GM12892 (cell line): Measurements from ENCODE around the gene ZBTB39.

Source experiments
- DNase-seq: peaks from one replicate; pipeline ENCODE4 v3.0.0; 2011; ENCODE audit not compliant: insufficient read length
- FAIRE-seq: peaks from 2 replicates; lab custom pipeline; 2011; peaks lifted over from hg19 to GRCh38; lab: Jason Lieb, UNC
- POLR2A ChIP-seq: IDR thresholded peaks from 2 replicates; pipeline ENCODE4 v1.6.1; 2011; ENCODE audit warnings: low read depth, low read length, control low read depth
- POLR2AphosphoS5 ChIP-seq: IDR thresholded peaks from 2 replicates; pipeline ENCODE4 v1.6.1; 2011; ENCODE audit warnings: low read depth, low read length, control low read depth
- TAF1 ChIP-seq: IDR thresholded peaks from 2 replicates; pipeline ENCODE4 v1.6.1; 2011; ENCODE audit warnings: low read depth, mild to moderate bottlenecking, control low read depth, low read length, borderline replicate concordance

The ZBTB39 gene

DNA sequence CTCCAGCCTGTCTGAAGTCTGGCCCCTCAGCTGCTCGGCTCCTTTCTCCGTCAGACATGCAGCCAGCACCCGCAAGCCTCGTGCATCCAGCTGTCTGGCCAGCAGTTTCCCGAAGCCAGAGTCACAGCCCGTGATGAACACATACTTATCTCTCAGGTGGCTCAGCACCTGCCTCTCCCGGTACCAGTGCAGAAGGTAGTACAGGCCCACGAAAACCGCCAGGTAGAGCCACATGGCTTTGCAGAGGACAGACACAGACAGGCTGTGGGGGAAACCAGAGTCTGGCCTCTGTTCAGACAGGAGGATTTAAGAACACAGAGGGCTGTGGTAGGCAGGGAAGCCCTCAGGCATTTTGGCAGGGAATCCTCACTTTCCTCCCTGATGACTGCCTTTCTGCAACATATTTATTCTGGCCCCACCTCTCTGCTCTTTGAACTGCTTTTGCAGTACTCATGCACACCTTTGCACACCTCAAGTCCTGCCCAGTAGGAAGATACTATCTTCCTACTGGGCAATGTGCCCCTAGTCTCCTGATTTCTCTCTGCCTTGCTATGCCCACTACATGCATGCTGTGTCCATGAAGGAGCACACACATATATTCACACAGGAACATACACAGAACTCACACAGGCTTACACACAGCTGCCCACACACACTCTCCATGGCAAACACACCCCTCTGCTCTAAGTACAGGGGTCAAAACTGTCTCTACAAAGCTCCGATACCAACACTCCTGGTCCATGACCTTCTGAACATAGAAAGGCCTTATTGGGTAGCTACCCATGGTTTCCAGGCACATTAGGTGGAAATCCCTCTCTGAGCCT lies 48.9 kb downstream of the ZBTB39 start, which contains the start of gene RDH16:
TSS of gene RDH16 (minus strand) at position 380 of the 824 bp plus-strand sequence. CDS start at position 234, 146 bp downstream.
- FAIRE-seq: no peak
- TF ChIP-seq TAF1 (no peak), POLR2A (no peak), POLR2AphosphoS5 (no peak)
- no peak for DNase-seq

DNA sequence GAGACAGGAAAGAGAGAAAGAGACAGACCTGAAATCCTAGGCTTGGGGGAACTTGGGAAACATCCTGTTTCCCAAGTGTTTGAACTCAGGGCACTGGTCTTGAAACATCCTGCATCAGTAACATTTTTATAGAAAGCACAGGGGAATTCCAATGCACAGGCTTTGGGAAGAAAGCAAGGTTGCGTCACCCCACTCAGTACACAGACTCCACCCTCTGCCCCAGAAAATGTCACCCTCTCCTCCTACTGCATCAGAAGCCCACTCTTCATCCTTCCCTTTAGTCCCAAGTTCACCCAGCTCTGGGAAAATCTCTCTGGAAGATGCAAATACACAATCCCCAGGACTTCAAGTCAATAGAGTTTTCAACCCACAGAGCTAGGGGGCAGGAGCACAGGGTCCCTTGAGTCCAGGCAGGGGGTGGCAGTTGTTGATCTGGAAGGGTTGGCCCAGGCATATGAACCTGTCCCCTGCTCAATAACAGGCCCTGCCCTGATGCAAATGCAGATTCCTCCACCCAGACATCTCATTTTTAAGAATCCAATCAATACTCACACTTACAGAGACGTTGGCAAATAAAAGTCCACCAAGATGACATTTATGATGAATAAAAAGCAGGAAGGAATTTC lies 50.6 kb downstream of the ZBTB39 start:
- DNase-seq (no peak), FAIRE-seq (no peak)
- TF ChIP-seq TAF1 (no peak), POLR2AphosphoS5 (no peak), POLR2A (no peak)

DNA sequence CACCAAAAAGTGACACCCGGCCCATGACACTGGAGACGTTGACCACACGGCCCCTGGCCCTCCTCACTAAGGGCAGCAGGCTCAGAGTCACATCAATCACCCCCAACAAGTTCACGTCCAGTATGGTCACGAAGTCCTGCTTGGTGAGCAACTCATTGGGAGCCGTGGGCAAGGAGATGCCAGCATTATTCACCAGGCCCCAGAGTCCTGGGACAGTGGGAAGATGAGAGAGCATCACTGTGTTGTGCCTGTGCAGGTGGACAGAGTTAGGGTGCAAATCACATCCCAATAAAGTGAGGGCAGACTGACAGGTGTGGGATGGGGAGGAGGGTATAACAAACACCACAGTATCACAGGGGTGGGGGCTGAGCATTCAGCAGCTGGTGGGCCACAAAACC lies 51.4 kb downstream of the ZBTB39 start:
- DNase-seq (no peak), FAIRE-seq (no peak)
- TF ChIP-seq TAF1 (no peak), POLR2AphosphoS5 (no peak), POLR2A (no peak)

DNA sequence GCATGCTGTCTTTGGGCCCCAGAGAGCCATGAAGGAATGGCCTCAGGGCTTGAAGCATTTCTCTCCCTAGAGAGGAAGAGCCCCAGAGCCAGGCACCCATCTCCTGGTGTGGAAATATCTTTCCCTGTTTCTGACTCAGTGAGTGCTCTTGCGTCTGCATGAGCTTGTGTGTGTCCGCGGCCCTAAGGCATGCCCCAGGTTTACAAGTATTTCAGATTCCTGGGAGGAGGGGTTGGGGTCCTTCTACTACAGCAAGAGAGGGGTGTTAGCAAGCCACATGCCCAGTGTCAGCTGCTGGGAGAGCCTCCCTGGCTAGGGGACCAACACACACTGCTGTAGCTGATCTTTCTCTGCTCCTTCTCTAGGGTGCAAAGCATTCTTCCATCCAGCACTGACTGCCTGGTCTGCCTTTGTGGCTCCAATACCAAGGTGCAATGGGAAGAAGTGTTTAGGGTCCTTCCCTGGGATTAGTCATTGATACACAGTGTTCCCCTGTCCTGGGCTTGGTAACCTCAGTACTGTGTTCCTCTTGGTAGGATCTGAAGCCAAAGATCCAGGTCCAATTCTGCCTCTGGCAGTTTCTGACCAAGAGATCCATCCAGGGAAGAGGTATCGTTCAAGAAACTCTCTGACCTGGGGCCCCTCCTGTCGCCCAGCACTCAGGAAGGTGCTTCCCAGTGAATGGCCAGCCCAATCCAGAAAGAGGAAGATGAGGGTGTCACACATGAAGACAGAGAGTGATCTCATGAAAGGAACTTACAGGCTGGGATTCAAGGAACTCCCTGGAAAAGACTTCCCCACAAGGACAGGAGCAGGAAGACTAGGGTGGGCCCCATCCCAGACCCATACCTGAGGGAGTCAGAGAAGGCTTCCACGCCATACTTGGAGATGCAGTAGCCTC lies 52.0 kb downstream of the ZBTB39 start:
- FAIRE-seq (no peak), DNase-seq (no peak)
- TF ChIP-seq POLR2AphosphoS5: no peak

DNA sequence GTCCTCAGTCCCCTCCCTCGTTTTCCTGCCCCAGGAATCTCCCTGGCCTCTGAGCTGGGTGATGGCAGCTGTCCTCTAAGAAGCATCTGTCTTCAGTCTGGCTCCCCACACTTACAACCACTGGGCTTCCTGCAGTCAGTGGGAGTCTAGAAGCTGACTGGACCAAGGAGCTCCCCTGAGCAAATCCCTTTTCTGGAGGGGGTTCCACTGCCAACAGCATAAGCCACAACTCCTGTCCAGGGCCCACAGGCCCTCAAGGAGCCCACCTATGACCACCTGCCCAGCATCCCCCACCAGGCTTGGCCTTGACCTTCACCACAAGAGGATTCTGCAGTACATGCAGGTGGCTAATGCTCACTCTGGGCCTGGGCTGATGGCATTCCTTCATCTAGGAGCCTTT lies 53.0 kb downstream of the ZBTB39 start:
- no peak for TF ChIP-seq POLR2AphosphoS5
- no peak for TF ChIP-seq TAF1
- no peak for TF ChIP-seq POLR2A
- DNase-seq (no peak), FAIRE-seq (no peak)

DNA sequence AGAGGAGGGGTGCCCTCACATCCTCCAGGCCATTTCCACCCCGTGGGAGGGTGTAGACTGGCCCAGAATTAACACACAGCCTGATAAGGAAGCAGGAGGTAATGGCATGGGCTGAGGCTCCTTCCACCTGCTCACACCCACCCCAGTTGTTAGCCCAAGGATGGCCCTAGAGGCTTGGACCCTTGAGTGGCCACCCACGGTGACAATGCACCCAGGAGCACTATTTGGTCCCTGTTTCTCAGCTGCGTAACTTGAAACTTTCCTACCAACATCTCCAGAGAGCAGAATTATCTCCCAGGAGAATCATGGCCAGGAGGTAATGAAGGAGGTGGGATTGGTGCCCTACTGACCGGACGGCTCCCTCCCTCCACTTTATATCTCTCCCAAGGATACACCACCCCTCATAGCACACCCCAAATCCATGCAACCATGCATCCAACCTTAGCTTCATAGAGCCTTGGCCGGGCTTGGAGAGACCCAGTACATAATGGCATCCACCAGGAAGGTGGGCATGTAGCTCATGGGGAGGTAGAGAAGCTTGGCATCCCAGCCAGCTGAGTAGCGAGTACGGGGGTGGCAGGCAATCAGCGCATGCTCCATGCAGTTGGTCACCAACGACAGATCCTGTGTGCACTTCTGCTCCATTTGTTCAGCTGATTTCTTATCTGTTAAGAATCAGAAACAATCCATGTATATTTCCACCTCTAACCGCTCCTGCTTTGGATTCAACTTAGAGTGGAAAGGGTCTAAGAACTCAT lies 54.6 kb downstream of the ZBTB39 start:
- FAIRE-seq: no peak
- TF ChIP-seq POLR2AphosphoS5 (no peak), POLR2A (no peak), TAF1 (no peak)

DNA sequence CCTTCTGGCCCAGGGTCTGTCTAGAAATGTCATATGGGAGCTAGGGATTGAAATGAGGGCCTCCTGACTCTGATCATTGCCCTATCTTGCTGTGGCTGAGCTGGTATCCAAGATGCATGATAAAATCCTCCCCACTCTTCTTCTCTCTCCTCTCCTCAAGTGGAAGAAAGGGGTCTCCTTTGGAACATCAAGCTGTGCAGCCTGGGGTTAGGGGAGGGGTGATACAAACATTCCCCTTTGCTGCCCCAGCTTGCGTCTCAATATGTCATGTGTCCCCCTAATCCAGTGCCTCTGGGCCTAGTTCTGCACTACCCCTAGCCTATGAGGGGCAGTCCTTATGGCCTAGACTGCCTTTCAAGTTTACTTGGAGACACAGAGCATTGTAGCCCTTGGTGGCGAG lies 57.5 kb downstream of the ZBTB39 start:
- TF ChIP-seq POLR2A: no peak
- no peak for TF ChIP-seq POLR2AphosphoS5
- no peak for TF ChIP-seq TAF1
- FAIRE-seq (no peak), DNase-seq (no peak)

More for the DNA sequence above, 54.6 kb downstream of the ZBTB39 start:
- DNase-seq: no peak
